GM18511 (cell line): ENCODE results near the gene RAB3D.
A peak's percentile ranks its signal among the peaks of the same experiment; 100 is the strongest.
"Not testable (repeated sequence)": the region's sequence is repeated elsewhere in the genome, so short reads cannot be mapped to it uniquely, and the experiment has no call there.

Source experiments
- ATAC-seq: cut with Tn5 transposase; IDR thresholded peaks from one replicate; pipeline ENCODE4 v1.9.1; 2021; ENCODE audit warnings: mild to moderate bottlenecking, moderate library complexity; ENCODE audit not compliant: unreplicated experiment

The RAB3D gene

GRCh38 chr19:11339254-11340098, at the start of gene RAB3D:
Gene RAB3D (minus strand): TSS chr19:11339657. CDS start chr19:11337399, 2,258 bp downstream.
- ATAC-seq = peak; percentile 62

GRCh38 chr19:11387162-11388034, 47.9 kb upstream of the RAB3D start:
- no peak for ATAC-seq

GRCh38 chr19:11384778-11385129, 45.3 kb upstream of the RAB3D start:
- ATAC-seq = no peak

GRCh38 chr19:11383706-11384048, 44.2 kb upstream of the RAB3D start:
- no peak for ATAC-seq

GRCh38 chr19:11382898-11383705, 43.6 kb upstream of the RAB3D start:
- no peak for ATAC-seq

GRCh38 chr19:11380653-11381537, 41.4 kb upstream of the RAB3D start:
- peak; percentile 87 for ATAC-seq

- ATAC-seq = no peak
Observed at GRCh38 chr19:11379857-11380350, 40.4 kb upstream of the RAB3D start.

- ATAC-seq = not testable (repeated sequence)
Observed at GRCh38 chr19:11379269-11379845, 39.9 kb upstream of the RAB3D start.

- no peak for ATAC-seq
Observed at GRCh38 chr19:11378319-11379189, 39.1 kb upstream of the RAB3D start.

GRCh38 chr19:11377756-11378155, 38.3 kb upstream of the RAB3D start:
- no peak for ATAC-seq

- no peak for ATAC-seq
Observed at GRCh38 chr19:11377237-11377636, 37.8 kb upstream of the RAB3D start.

- ATAC-seq = peak; percentile 37
Observed at GRCh38 chr19:11375143-11375948, 35.9 kb upstream of the RAB3D start.

GRCh38 chr19:11374433-11375142, 35.1 kb upstream of the RAB3D start, which contains the start of gene SWSAP1:
Gene SWSAP1 (plus strand): TSS chr19:11374666. CDS start chr19:11374681, 15 bp downstream.
- peak; percentile 89 for ATAC-seq

- no peak for ATAC-seq
Observed at GRCh38 chr19:11373885-11374432, 34.5 kb upstream of the RAB3D start.

GRCh38 chr19:11373166-11373884, 33.9 kb upstream of the RAB3D start:
- ATAC-seq = no peak

GRCh38 chr19:11370744-11371143, 31.3 kb upstream of the RAB3D start:
- no peak for ATAC-seq
